Uterus (tissue), 4 donors: Measurements from ENCODE around the gene RALGPS2. TPM values are rescaled to one million over a fixed set of nuclear protein-coding genes. Genes with fewer than 3 reads are reported as not detected.

ENCODE experiments used
- DNase-seq, 2 donors: peaks; one replicate each; pipeline ENCODE4 v3.0.0-alpha.2; 2019 to 2020
- H3K27ac ChIP-seq, 2 donors: fragments of 200-600 bp; sonication (generic); 1 replicate in 1 of 2; 2 replicates in 1 of 2; pipeline ENCODE4 v1.5.1; 2016 to 2018
- H3K27me3 ChIP-seq, 2 donors: fragments of 200-600 bp; sonication (generic); one replicate each; pipeline ENCODE4 v1.5.1; 2018 to 2019; ENCODE audit warnings: control low read depth in 1 of 2
- H3K36me3 ChIP-seq, 2 donors: fragments of 200-600 bp; sonication (generic); one replicate each; pipeline ENCODE4 v1.5.1; 2019; ENCODE audit warnings: control low read depth in 1 of 2
- H3K4me1 ChIP-seq, 2 donors: fragments of 200-600 bp; sonication (generic); one replicate each; pipeline ENCODE4 v1.5.1; 2018 to 2019; ENCODE audit warnings: control low read depth in 1 of 2
- H3K4me3 ChIP-seq, 2 donors: fragments of 200-600 bp; sonication (generic); 1 replicate in 1 of 2; 2 replicates in 1 of 2; pipeline ENCODE4 v1.5.1; 2018 to 2019; ENCODE audit warnings: mild to moderate bottlenecking in 1 of 2
- H3K9me3 ChIP-seq, 2 donors: fragments of 200-600 bp; sonication (generic); one replicate each; pipeline ENCODE4 v1.5.1; 2019; ENCODE audit warnings: control low read depth in 1 of 2
- POLR2A ChIP-seq, 2 donors: fragments of 450-650 bp; IDR thresholded peaks; one replicate each; pipeline ENCODE4 v1.6.1; 2016; ENCODE audit warnings: antibody characterized with exemption in 2 of 2, mild to moderate bottlenecking in 1 of 2, moderate library complexity in 1 of 2
- intact Hi-C: fragments of 100-400 bp; cut with DNase I; formaldehyde crosslinking; loops from one replicate; pipeline ENCODE4 v1.15.1; 2023; ENCODE audit warnings: low total_unique reads
- total RNA-seq, 4 donors: library from RNA; depleted of rRNA in 3 of 4; stranded (reverse); fragments of >200 nt in 3 of 4; gene quantifications; one replicate each; pipeline versions ENCODE4 v1.1.0 to v1.2.4, GENCODE V29; 2014 to 2023
- TF ChIP-seq, protein P1 (sequence below), 4 experiments: fragments of 200-600 bp in 2 of 4; fragments of 450-650 bp in 2 of 4; sonication (generic) in 2 of 4; IDR thresholded peaks; one replicate each; pipeline ENCODE4 v1.5.1; 2016 to 2019; ENCODE audit warnings: antibody characterized with exemption in 4 of 4, mild to moderate bottlenecking in 2 of 4, moderate library complexity in 1 of 4
- donor health status: DM: yes; HTN: yes; CAD: no.

The RALGPS2 gene
- total RNA-seq, 4 donors from 2014 or later: 4.9 to 109 (median 24.7) TPM

DNA sequence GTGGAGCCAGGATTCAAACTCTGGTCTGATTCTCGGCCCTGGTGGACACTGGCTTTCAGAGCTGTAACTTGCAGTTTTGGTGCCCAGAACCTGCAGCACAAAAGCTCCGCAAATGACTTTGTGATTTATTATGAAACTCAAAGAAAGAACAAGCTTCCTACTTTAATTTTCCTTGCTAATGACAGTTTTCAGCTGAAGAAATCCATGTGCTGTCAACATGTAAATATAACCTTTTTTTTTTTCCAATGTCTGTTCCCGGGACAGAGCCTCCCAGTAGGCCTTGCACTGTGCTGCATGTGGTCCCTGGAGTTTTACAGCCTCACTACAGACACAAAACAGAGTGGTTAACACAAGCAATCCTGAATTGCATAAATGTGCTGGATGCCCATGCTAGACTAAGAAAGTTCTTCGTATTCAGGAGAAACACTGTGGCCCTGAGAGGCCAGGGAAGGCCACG is 208.1 kb downstream of the RALGPS2 start:
- Histone ChIP-seq H3K4me1 (peaks cover under 1 to 12% of the 10 kb centered on the region in 2 donors), H3K4me3 (no peak overlapping the region), H3K27ac (peak overlapping the region; percentile 69 to 87), H3K9me3 (no peaks in the 10 kb centered on the region), H3K36me3 (no peaks in the 10 kb centered on the region), H3K27me3 (no peaks in the 10 kb centered on the region)
- intact Hi-C loops: no loop called here
- DNase-seq: peak in 1 of 2 donors; percentile 57
- TF ChIP-seq POLR2A (IDR thresholded peaks at IDR 0.05): no peak
- TF ChIP-seq, protein P1, sequence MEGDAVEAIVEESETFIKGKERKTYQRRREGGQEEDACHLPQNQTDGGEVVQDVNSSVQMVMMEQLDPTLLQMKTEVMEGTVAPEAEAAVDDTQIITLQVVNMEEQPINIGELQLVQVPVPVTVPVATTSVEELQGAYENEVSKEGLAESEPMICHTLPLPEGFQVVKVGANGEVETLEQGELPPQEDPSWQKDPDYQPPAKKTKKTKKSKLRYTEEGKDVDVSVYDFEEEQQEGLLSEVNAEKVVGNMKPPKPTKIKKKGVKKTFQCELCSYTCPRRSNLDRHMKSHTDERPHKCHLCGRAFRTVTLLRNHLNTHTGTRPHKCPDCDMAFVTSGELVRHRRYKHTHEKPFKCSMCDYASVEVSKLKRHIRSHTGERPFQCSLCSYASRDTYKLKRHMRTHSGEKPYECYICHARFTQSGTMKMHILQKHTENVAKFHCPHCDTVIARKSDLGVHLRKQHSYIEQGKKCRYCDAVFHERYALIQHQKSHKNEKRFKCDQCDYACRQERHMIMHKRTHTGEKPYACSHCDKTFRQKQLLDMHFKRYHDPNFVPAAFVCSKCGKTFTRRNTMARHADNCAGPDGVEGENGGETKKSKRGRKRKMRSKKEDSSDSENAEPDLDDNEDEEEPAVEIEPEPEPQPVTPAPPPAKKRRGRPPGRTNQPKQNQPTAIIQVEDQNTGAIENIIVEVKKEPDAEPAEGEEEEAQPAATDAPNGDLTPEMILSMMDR (IDR thresholded peaks at IDR 0.05): no peak

DNA sequence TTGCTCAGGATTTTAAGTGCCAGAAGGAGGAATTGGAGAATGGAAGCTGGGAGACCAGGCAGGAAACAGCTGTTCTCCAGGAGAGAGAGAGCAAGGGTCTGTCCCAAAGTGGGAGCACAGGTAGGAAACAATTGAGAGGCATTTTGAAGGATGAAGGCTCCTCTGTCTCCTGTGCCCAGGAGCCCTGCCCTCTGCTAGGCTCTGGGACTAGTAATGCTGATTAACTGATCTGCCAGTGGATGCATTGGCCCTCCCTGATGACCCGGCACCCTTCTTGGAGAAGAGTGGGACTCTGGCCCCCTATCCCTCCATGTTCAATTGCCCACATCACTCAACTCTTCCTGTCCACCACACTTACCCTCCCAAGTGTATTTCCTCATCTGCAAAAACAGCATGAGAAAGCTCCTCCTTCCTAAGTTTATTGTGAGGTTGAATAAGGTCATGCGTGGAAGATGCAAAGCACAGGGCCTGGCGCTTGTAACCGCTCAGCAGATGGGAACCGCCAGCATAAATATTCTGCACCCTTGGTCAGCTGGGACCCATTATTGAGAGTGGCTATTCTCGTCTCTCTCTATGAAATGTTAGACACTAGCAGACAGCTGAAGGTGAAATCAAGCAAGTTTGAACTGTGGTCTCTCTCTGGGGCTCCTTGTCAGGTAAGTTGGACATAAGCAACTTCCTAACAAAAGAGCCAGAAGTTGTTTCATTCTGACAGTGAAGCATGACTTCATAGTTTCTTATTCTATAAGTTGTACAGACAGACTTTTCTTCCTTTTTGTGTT is 208.9 kb downstream of the RALGPS2 start:
- no peak overlapping the region for H3K4me3 ChIP-seq
- peak in 1 of 2 donors; percentile 22 for DNase-seq
- TF ChIP-seq POLR2A (IDR thresholded peaks at IDR 0.05): no peak
- TF ChIP-seq, protein P1 (IDR thresholded peaks at IDR 0.05): no peak
- no peaks in the 10 kb centered on the region for H3K9me3 ChIP-seq
- peak overlapping the region; percentile 69 to 87 for H3K27ac ChIP-seq
- intact Hi-C loops: no loop called here
- H3K4me1 ChIP-seq: peaks cover 6 to 12% of the 10 kb centered on the region in 2 donors
- H3K36me3 ChIP-seq: no peaks in the 10 kb centered on the region
- no peaks in the 10 kb centered on the region for H3K27me3 ChIP-seq

DNA sequence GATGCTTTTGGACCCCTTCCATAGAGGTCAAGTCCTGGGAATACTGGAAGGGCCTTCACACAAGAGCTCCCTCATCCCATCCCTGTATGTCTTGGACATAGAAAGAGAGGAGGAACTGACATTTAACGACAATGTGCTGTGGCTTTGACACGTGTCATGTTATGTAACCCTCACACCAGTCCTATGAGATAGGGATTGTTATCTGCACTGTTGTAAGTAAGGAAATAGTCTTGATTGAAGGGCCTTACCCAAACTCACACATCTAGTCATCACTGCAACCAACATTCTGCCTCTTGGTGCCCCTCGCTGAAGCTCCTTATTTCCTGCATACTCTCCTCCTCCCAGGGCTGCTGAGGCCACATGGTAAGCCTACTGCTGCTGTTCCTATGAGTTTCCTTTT is 209.5 kb downstream of the RALGPS2 start:
- no peaks in the 10 kb centered on the region for H3K27me3 ChIP-seq
- intact Hi-C loops: no loop called here
- DNase-seq: no peak
- peaks cover 6 to 12% of the 10 kb centered on the region in 2 donors for H3K4me1 ChIP-seq
- no peak overlapping the region for H3K4me3 ChIP-seq
- H3K36me3 ChIP-seq: no peaks in the 10 kb centered on the region
- peak overlapping the region; percentile 69 to 87 for H3K27ac ChIP-seq
- H3K9me3 ChIP-seq: no peaks in the 10 kb centered on the region
- no peak for TF ChIP-seq POLR2A (IDR thresholded peaks at IDR 0.05)
- TF ChIP-seq, protein P1 (IDR thresholded peaks at IDR 0.05): no peak

DNA sequence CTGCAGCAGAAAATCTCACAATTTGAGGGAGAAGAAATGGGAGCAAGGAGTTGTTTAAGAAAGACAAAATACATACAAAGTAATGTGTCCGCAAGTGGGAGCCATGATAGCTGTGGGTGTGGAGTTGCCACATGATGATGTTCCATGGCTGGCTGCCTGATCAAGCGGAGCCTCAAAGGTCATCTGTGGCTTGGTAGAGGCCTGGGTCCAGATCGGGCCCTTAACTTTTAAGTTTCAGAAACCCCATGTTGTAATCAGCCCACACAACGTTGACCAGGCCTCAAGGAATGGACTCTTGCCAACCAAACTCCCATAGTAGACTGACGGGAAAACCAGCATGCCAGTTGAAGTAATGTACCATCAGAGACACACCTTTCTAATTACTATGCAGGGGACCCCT is 210.6 kb downstream of the RALGPS2 start:
- Histone ChIP-seq H3K4me3 (no peak overlapping the region), H3K36me3 (no peaks in the 10 kb centered on the region), H3K9me3 (no peaks in the 10 kb centered on the region), H3K27ac (peak overlapping the region; percentile 40 to 69), H3K4me1 (peaks cover 14 to 17% of the 10 kb centered on the region in 2 donors), H3K27me3 (no peaks in the 10 kb centered on the region)
- TF ChIP-seq, protein P1 (IDR thresholded peaks at IDR 0.05): no peak
- no peak for TF ChIP-seq POLR2A (IDR thresholded peaks at IDR 0.05)
- peak in 1 of 2 donors; percentile 15 for DNase-seq
- intact Hi-C loops: no loop called here

DNA sequence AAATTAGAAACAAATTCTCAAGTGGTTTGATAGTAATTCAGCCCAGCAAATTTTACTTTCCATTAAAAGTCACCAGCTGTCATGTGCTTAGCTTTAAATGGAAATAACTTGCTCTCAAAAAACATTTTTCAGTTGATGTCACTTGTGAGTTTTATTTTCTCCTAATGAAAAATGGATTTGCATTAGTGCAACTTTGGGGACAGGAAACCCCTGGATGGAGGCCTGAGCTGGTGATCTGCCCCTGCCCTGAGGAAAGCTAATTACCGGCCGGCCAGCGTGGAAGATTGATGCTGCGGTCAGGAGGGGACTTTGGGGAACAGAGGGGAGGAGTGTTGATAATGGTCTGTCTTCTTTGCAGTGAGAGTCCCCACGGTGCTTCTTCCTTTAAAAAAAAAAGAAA is 212.7 kb downstream of the RALGPS2 start:
- no peaks in the 10 kb centered on the region for H3K27me3 ChIP-seq
- H3K9me3 ChIP-seq: no peaks in the 10 kb centered on the region
- no peak for TF ChIP-seq POLR2A (IDR thresholded peaks at IDR 0.05)
- TF ChIP-seq, protein P1 (IDR thresholded peaks at IDR 0.05): no peak
- H3K36me3 ChIP-seq: no peaks in the 10 kb centered on the region
- peaks cover 15 to 25% of the 10 kb centered on the region in 2 donors for H3K4me1 ChIP-seq
- DNase-seq: peak; percentile 49 to 70
- H3K4me3 ChIP-seq: no peak overlapping the region
- intact Hi-C loops: no loop called here
- peak overlapping the region; percentile 88 to 96 for H3K27ac ChIP-seq
